ENCODE measurements around the gene C1orf226. TPM values are rescaled to one million over a fixed set of nuclear protein-coding genes. Genes with fewer than 3 reads are reported as not detected.

The C1orf226 gene
- total RNA-seq, 2 donors from 2014 or later, result not detected

Other genes with a start within 250 kb of the C1orf226 start
- gene SPATA46, start 4.9 kb upstream of the C1orf226 start, total RNA-seq, result not detected
- under 1 TPM; 0.13 to 0.22 TPM for gene SH2D1B, start 30.4 kb downstream of the C1orf226 start, total RNA-seq
- gene UHMK1, start 116.1 kb downstream of the C1orf226 start, total RNA-seq, result 10 to 100 TPM; 48.7 to 57.9 TPM
- gene UAP1, start 180.0 kb downstream of the C1orf226 start, total RNA-seq, result 10 to 100 TPM; 30.8 to 31.5 TPM